Heart right ventricle (tissue), 16 donors: Measurements from ENCODE around the gene HLA-DRB5. TPM values are rescaled to one million over a fixed set of nuclear protein-coding genes. Genes with fewer than 3 reads are reported as not detected.
"Not testable (repeated sequence)": the region's sequence is repeated elsewhere in the genome, so short reads cannot be mapped to it uniquely, and the experiment has no call there.

Experiments used
- ATAC-seq, 8 donors: fragments of 200-7000 bp; cut with Tn5 transposase; one replicate each; pipeline ENCODE4 v1.9.1; 2020; ENCODE audit warnings: mild to moderate bottlenecking in 8 of 8, moderate library complexity in 8 of 8, moderate number of reproducible peaks in 1 of 8
- DNase-seq, 2 donors: peaks; one replicate each; pipeline ENCODE4 v3.0.0-alpha.2; 2020
- H3K27ac ChIP-seq, 10 donors: fragments of 200-600 bp; sonication (generic) in 2 of 10; one replicate each; pipeline versions ENCODE4 v1.5.0 to v1.8.0; 2020 to 2022; ENCODE audit warnings: mild to moderate bottlenecking in 3 of 10
- H3K27me3 ChIP-seq, 7 donors: fragments of 200-600 bp; one replicate each; pipeline ENCODE4 v1.8.0; 2021 to 2022; ENCODE audit warnings: mild to moderate bottlenecking in 2 of 7
- H3K36me3 ChIP-seq, 9 donors: fragments of 200-600 bp; sonication (generic) in 1 of 9; one replicate each; pipeline versions ENCODE4 v1.5.0 to v1.8.0; 2020 to 2022; ENCODE audit warnings: mild to moderate bottlenecking in 2 of 9
- H3K4me1 ChIP-seq, 9 donors: fragments of 200-600 bp; sonication (generic) in 1 of 9; one replicate each; pipeline versions ENCODE4 v1.5.0 to v1.8.0; 2020 to 2022; ENCODE audit warnings: mild to moderate bottlenecking in 4 of 9
- H3K4me3 ChIP-seq, 10 donors: fragments of 200-600 bp; sonication (generic) in 2 of 10; one replicate each; pipeline versions ENCODE4 v1.5.0 to v1.8.0; 2020 to 2022; ENCODE audit warnings: mild to moderate bottlenecking in 7 of 10, moderate library complexity in 2 of 10
- H3K9me3 ChIP-seq, 11 donors: fragments of 200-600 bp in 10 of 11; sonication (generic) in 2 of 11; one replicate each; pipeline versions ENCODE4 v1.5.0 to v1.8.0; 2013 to 2022; ENCODE audit warnings: mild to moderate bottlenecking in 2 of 11, control low read depth in 1 of 11, moderate library complexity in 1 of 11
- WGBS, 2 donors: extraction: QIAGEN DNeasy Blood & Tissue Kit; methylation state at CpG; one replicate each; pipeline ENCODE4 v1.1.7; 2013; ENCODE audit warnings: inconsistent platforms in 1 of 2; 5-methylcytosine and 5-hydroxymethylcytosine counted together
- intact Hi-C, 10 donors: fragments of 100-400 bp; cut with DNase I; formaldehyde crosslinking; loops; one replicate each; pipeline versions ENCODE4 v1.11.1 to v1.14.2; 2022
- long read RNA-seq, 3 donors: library from polyadenylated mRNA; unstranded; transcript quantifications; one replicate each; pipeline ENCODE4 v2.0.0, GENCODE V29; 2020 to 2021
- polyA plus RNA-seq, 2 donors: library from polyadenylated mRNA; stranded (reverse); fragments of 200-250 nt; gene quantifications; one replicate each; pipeline ENCODE4 v1.2.3, GENCODE V29; 2013
- total RNA-seq, 10 donors: library from RNA; stranded (reverse); fragmentation: NEBNext Ultra II Directional in 3 of 10; extraction: Animal tissue kit (Norgen Biotek cat#: 25700) in 3 of 10; gene quantifications; one replicate each; pipeline versions ENCODE4 v1.2.1 to v1.2.4, GENCODE V29; 2021 to 2023
- TF ChIP-seq, protein P1 (sequence below), 9 donors: fragments of 200-600 bp; sonication (generic) in 2 of 9; IDR thresholded peaks; one replicate each; pipeline versions ENCODE4 v1.5.0 to v1.8.0; 2021 to 2022; ENCODE audit warnings: antibody characterized with exemption in 9 of 9, mild to moderate bottlenecking in 5 of 9, moderate library complexity in 1 of 9
- donor health status: Arrhythmogenic right ventricular cardiomyopathy.
- donor health status: ischemic (EF 13 %, LVEDD 7.1; RV severe dilation, severe dysfunction).
- donor health status: healthy with polysubstance abuse.
- donor health status: DM: no; HTN: yes; CAD: no.
- donor health status: DM: no; HTN: no; CAD: no.
- donor health status: ischemic (EF 25% LVEDD 6.9; RV normal size, moderate dysfunction).
- donor health status: ischemic (EF 25% LVEDD 5.7; RV mildly dilated, moderate dysfunction).
- donor health status: healthy.
- donor health status: DM: yes; HTN: yes; CAD: no.
- donor health status: Ischemic cardiomyopathy.
- donor health status: ischemic (EF 35%, LVEDD 5.7; RV mildly dilated, moderate dysfunction).
- donor health status: nonischemic (EF 11% LVEDD 7.7; RV severe dilation, severe dysfunction).
- donor health status: DM: yes; HTN: yes; CAD: no.
- donor health status: PGD.
- donor health status: ischemic (EF 29% LVEDD 5.4; RV normal size, mild dysfunction).
- donor health status: nonischemic (EF 23%, LVEDD 6.1; RV moderate dilation, normal function).

The HLA-DRB5 gene
- total RNA-seq (100 to 1,000 TPM in 1 of 10 donors, 10 to 100 TPM in 8, 1 to 10 TPM in 1; 5.8 to 109 (median 48.8) TPM), polyA plus RNA-seq (1 to 10 TPM in 1 of 2 donors, under 1 TPM in 1; 0.29 to 3.0 TPM)
- long read RNA-seq, donor 1, transcript HLA-DRB5-201 (6 exons, 1,260 nt) = major isoform, 30 of 37 reads
- long read RNA-seq, donor 1, partial matches to known transcripts = 6 of 37 reads
- long read RNA-seq, donor 1, other reads (novel, unspliced or antisense) = 1 of 37 reads
- long read RNA-seq, donor 2, transcript HLA-DRB5-201 (6 exons, 1,260 nt) = major isoform, 72 of 90 reads
- long read RNA-seq, donor 2, partial matches to known transcripts = 15 of 90 reads
- long read RNA-seq, donor 2, other reads (novel, unspliced or antisense) = 3 of 90 reads
- long read RNA-seq, donor 3, transcript HLA-DRB5-201 (6 exons, 1,260 nt) = major isoform, 41 of 43 reads
- long read RNA-seq, donor 3, partial matches to known transcripts = 1 of 43 reads
- long read RNA-seq, donor 3, other reads (novel, unspliced or antisense) = 1 of 43 reads

DNA sequence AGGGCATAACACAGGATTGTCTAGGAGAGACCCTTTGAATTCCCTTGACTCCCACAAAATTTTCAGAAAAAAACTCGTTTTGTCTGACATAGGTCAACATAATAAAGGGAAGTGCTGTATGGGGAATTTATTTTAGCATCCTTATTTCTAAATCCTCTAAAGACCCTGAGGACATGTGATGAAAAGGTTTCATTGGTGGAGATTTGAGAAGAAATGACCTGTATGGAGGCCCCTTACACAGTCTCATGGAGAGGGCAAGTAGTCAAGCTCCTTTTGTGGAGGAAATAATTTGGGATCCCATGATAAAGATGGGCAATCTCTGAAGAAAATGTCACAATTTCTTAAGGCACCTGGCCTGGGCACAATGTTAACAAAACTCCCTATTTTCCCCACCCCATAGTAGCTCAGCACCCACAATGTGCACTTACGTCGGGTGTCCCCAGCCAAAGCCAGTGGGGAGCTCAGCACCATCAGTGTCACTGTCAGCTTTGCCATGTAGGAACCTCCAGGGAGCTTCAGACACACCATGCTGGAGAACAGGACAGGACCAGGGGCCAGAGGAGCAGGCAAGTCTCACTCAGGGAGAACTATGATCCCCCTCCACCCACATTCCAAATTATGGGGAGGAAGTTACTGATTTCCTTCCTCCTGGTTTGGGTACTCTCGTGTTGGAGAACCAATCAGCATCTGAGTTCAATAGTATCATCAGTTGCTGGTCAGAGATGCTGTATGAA lies at the start of gene HLA-DRB5:
TSS of gene HLA-DRB5 (minus strand) at position 591 of the 734 bp plus-strand sequence. CDS start at position 528, 63 bp downstream.
- peak within 1 kb of the TSS in 7 of 10 donors; percentile 4 to 62 (median 41) for H3K4me3 ChIP-seq
- H3K9me3 ChIP-seq = no peaks in the 10 kb centered on the region
- ATAC-seq (peak in 7 of 8 donors; percentile 88 to 98 (median 96)), DNase-seq (peak in 1 of 2 donors; percentile 73)
- TF ChIP-seq, protein P1, sequence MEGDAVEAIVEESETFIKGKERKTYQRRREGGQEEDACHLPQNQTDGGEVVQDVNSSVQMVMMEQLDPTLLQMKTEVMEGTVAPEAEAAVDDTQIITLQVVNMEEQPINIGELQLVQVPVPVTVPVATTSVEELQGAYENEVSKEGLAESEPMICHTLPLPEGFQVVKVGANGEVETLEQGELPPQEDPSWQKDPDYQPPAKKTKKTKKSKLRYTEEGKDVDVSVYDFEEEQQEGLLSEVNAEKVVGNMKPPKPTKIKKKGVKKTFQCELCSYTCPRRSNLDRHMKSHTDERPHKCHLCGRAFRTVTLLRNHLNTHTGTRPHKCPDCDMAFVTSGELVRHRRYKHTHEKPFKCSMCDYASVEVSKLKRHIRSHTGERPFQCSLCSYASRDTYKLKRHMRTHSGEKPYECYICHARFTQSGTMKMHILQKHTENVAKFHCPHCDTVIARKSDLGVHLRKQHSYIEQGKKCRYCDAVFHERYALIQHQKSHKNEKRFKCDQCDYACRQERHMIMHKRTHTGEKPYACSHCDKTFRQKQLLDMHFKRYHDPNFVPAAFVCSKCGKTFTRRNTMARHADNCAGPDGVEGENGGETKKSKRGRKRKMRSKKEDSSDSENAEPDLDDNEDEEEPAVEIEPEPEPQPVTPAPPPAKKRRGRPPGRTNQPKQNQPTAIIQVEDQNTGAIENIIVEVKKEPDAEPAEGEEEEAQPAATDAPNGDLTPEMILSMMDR (IDR thresholded peaks at IDR 0.05) = no peak
- H3K4me1 ChIP-seq = peaks cover 0 to 11% (median 0%) of the 10 kb centered on the region in 9 donors
- H3K36me3 ChIP-seq = no peaks in the 10 kb centered on the region
- WGBS, 2 donors = 19 to 29% methylated on average over 3 of the region's 4 CpGs
- intact Hi-C loops = loop anchor here in 7 of 10 donors (5.0 to 10.0 kb wide), 3 partner anchors 42 to 57 kb away; partner anchors contain the start of gene HLA-DRB1 (in 5 of the 7)
- H3K27ac ChIP-seq = peak within 1 kb of the TSS in 9 of 10 donors; percentile 20 to 95 (median 71)
- H3K27me3 ChIP-seq = no peaks in the 10 kb centered on the region

DNA sequence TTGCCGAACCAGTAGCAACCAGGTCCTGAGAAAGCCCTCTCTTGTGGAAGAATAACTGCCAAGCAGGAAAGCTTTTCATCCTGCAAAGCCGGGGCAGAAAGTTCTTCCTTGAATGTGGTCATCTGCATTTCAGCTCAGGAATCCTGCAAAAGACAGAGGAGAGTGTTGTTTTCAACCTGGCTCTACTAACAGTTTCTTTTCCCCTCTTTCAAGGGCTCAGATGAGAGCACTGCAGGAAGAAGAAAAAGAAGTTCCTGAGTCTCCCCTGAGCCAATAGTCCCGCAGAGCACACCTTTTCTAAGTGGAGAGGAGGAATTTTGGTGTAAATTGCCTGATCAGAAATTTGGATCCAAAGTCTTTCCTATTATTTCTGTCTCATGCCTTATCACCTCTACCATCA lies 48.9 kb upstream of the HLA-DRB5 start:
- TF ChIP-seq, protein P1 (IDR thresholded peaks at IDR 0.05) = no peak
- intact Hi-C loops = loop anchor here in 1 of 10 donors (10.0 kb wide), 1 partner anchor 94 kb away; no protein-coding TSS in a partner anchor
- Histone ChIP-seq H3K27me3 (peaks cover 0 to 23% (median 0%) of the 10 kb centered on the region in 7 donors), H3K27ac (no peak overlapping the region), H3K4me1 (no peaks in the 10 kb centered on the region), H3K36me3 (peaks cover 0 to 41% (median 0%) of the 10 kb centered on the region in 9 donors), H3K4me3 (no peak overlapping the region), H3K9me3 (no peaks in the 10 kb centered on the region)
- DNase-seq (no peak), ATAC-seq (no peak)
- 0 to 29% methylated on average over 3 of the region's 3 CpGs for WGBS, 2 donors

DNA sequence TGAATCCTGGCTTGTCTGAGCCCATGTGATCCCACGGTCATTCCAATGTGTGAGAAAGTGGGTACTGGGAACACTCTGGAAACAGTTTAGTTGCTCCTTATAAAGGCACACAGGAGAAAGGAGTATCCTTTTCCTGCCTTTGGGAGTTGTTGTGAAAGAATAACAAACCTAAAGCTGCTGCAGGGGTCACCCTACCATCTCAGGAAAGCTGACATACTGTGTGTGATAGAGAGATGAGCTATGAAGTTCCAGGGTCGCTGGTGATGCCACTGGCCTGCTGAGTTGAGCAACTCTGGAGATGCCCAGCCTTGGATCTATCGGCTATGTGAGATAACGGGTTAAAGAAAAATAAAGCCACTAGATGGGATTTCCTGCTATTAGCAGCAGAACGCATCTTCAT lies 47.4 kb upstream of the HLA-DRB5 start:
- H3K27ac ChIP-seq, H3K4me3 ChIP-seq, H3K4me1 ChIP-seq, H3K9me3 ChIP-seq, DNase-seq: not testable (repeated sequence)
- H3K36me3 ChIP-seq = peaks cover 0 to 41% (median 0%) of the 10 kb centered on the region in 9 donors
- peak in 1 of 8 donors; percentile 47 for ATAC-seq
- 22 to 25% methylated on average over 5 of the region's 5 CpGs for WGBS, 2 donors
- intact Hi-C loops = loop anchor here in 1 of 10 donors (10.0 kb wide), 1 partner anchor 93 kb away; no protein-coding TSS in a partner anchor
- peaks cover 0 to 17% (median 0%) of the 10 kb centered on the region in 7 donors for H3K27me3 ChIP-seq

DNA sequence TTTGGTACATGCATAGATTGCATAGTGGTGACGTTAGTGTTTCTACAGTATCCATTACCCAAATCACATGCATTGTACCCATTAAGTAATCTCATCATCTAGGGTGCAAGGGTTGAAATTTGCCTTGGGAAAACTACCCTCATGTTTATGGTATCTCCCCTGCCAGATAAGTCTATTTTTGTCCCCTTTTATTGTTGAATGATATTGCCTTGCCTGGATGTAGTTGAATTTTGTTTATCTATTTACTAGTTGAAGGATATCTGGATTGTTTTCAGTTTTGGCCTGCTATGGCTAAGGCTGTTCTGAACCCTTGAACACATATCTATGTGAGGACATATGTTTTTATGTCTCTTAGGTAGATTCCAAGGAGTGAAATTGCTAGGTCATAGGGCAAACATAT lies 46.2 kb upstream of the HLA-DRB5 start:
- H3K4me1 ChIP-seq = no peaks in the 10 kb centered on the region
- H3K27ac ChIP-seq = no peak overlapping the region
- H3K36me3 ChIP-seq = peaks cover 0 to 33% (median 0%) of the 10 kb centered on the region in 9 donors
- DNase-seq (no peak), ATAC-seq (no peak)
- TF ChIP-seq, protein P1 (IDR thresholded peaks at IDR 0.05) = no peak
- H3K4me3 ChIP-seq = no peak overlapping the region
- intact Hi-C loops = loop anchor here in 1 of 10 donors (10.0 kb wide), 1 partner anchor 91 kb away; no protein-coding TSS in a partner anchor
- 82 to 87% methylated on average over 1 of the region's 1 CpG for WGBS, 2 donors
- H3K9me3 ChIP-seq = no peaks in the 10 kb centered on the region
- H3K27me3 ChIP-seq = peaks cover 0 to 5% (median 0%) of the 10 kb centered on the region in 7 donors
